Breast epithelium (tissue), 4 donors: ENCODE results near the gene CHCHD6. TPM values are rescaled to one million over a fixed set of nuclear protein-coding genes. Genes with fewer than 3 reads are reported as not detected.

Experiments used
- DNase-seq, 2 donors: peaks; one replicate each; pipeline ENCODE4 v3.0.0-alpha.2; 2019; ENCODE audit warnings: low spot score in 2 of 2
- H3K27ac ChIP-seq, 2 donors: fragments of 200-600 bp; sonication (generic) in 1 of 2; one replicate each; pipeline ENCODE4 v1.5.1; 2016 to 2019; ENCODE audit warnings: mild to moderate bottlenecking in 1 of 2
- H3K27me3 ChIP-seq, 2 donors: fragments of 200-600 bp; sonication (generic) in 1 of 2; one replicate each; pipeline versions ENCODE4 v1.5.1 to v1.6.0; 2017 to 2019; ENCODE audit warnings: control low read depth in 1 of 2, mild to moderate bottlenecking in 1 of 2
- H3K36me3 ChIP-seq: fragments of 200-600 bp; one replicate; pipeline ENCODE4 v1.5.1; 2019
- H3K4me1 ChIP-seq, 2 donors: fragments of 200-600 bp; sonication (generic); one replicate each; pipeline ENCODE4 v1.5.1; 2016 to 2019; ENCODE audit warnings: control low read depth in 1 of 2
- H3K4me3 ChIP-seq, 3 donors: fragments of 200-600 bp; sonication (generic); 1 replicate in 2 of 3; 2 replicates in 1 of 3; pipeline ENCODE4 v1.5.1; 2016 to 2019; ENCODE audit warnings: mild to moderate bottlenecking in 3 of 3, moderate library complexity in 2 of 3
- H3K9me3 ChIP-seq, 2 donors: fragments of 200-600 bp; sonication (generic) in 1 of 2; one replicate each; pipeline ENCODE4 v1.5.1; 2016 to 2019; ENCODE audit warnings: control low read depth in 1 of 2
- POLR2A ChIP-seq: fragments of 450-650 bp; IDR thresholded peaks from one replicate; pipeline ENCODE4 v1.6.1; 2016; ENCODE audit warnings: antibody characterized with exemption, mild to moderate bottlenecking, moderate library complexity
- POLR2AphosphoS5 ChIP-seq, 3 donors: sonication (generic); formaldehyde crosslinking; IDR thresholded peaks; one replicate each; pipeline ENCODE4 v1.6.1; 2017; ENCODE audit warnings: antibody characterized with exemption in 3 of 3
- intact Hi-C: fragments of 100-400 bp; cut with DNase I; formaldehyde crosslinking; loops from one replicate; pipeline ENCODE4 v1.15.1; 2023; ENCODE audit warnings: low total_unique reads
- total RNA-seq, 3 donors: library from RNA; depleted of rRNA; stranded (reverse); fragments of >200 nt; gene quantifications; one replicate each; pipeline ENCODE4 v1.1.0, GENCODE V29; 2016
- TF ChIP-seq, protein P1 (sequence below), 3 donors: fragments of 450-650 bp; IDR thresholded peaks; one replicate each; pipeline ENCODE4 v1.5.1; 2016 to 2017; ENCODE audit warnings: antibody characterized with exemption in 3 of 3, mild to moderate bottlenecking in 3 of 3, moderate library complexity in 3 of 3

CHCHD6 gene
- total RNA-seq, 3 donors from 2014 or later: 12.2 to 21.2 (median 19.3) TPM

DNA sequence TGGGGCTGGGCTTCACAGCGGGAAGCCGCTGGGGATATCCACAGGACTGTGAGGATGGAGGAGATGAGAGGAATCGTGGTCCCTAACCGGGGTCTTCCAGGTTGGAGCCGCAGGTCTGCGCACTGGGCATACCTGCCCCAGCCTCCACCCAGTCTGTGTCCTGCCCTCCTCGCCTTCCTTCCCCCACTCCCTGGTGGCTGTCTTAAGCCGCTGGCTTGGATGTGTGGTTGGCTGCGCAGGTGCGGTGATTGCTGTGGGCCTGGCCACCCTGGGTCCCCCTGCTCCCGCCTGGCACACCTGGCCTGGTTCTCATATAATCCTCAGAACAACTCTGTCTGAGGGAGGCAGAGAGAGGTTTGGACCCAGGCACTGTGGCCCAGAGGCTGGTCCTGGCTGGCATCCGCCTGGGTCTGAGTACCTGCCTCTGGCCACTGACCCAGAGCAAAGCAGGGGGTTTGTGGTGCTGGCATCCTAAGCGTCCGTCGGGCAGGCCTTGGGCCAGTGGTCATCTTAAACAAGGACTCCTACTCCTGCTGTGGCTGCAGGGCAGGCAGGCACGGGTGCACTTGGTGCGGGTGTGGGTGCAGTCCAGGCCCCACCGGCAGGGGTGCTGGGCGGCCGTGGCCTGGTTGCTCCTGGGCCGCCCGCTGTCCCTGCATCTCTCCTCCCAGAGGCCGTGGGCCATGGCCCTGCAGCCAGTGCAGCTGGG lies 297.6 kb downstream of the CHCHD6 start:
- H3K27me3 ChIP-seq: no peaks in the 10 kb centered on the region
- no peaks in the 10 kb centered on the region for H3K36me3 ChIP-seq
- no peaks in the 10 kb centered on the region for H3K9me3 ChIP-seq
- peak overlapping the region; percentile 70 to 93 for H3K27ac ChIP-seq
- H3K4me1 ChIP-seq: peaks cover 19 to 23% of the 10 kb centered on the region in 2 donors
- DNase-seq: no peak
- H3K4me3 ChIP-seq: peak overlapping the region in 1 of 3 donors; percentile 51
- intact Hi-C loops: no loop called here
- TF ChIP-seq POLR2A: no peak
- TF ChIP-seq, protein P1, sequence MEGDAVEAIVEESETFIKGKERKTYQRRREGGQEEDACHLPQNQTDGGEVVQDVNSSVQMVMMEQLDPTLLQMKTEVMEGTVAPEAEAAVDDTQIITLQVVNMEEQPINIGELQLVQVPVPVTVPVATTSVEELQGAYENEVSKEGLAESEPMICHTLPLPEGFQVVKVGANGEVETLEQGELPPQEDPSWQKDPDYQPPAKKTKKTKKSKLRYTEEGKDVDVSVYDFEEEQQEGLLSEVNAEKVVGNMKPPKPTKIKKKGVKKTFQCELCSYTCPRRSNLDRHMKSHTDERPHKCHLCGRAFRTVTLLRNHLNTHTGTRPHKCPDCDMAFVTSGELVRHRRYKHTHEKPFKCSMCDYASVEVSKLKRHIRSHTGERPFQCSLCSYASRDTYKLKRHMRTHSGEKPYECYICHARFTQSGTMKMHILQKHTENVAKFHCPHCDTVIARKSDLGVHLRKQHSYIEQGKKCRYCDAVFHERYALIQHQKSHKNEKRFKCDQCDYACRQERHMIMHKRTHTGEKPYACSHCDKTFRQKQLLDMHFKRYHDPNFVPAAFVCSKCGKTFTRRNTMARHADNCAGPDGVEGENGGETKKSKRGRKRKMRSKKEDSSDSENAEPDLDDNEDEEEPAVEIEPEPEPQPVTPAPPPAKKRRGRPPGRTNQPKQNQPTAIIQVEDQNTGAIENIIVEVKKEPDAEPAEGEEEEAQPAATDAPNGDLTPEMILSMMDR (IDR thresholded peaks at IDR 0.05): peak in 1 of 3 donors; percentile 16

DNA sequence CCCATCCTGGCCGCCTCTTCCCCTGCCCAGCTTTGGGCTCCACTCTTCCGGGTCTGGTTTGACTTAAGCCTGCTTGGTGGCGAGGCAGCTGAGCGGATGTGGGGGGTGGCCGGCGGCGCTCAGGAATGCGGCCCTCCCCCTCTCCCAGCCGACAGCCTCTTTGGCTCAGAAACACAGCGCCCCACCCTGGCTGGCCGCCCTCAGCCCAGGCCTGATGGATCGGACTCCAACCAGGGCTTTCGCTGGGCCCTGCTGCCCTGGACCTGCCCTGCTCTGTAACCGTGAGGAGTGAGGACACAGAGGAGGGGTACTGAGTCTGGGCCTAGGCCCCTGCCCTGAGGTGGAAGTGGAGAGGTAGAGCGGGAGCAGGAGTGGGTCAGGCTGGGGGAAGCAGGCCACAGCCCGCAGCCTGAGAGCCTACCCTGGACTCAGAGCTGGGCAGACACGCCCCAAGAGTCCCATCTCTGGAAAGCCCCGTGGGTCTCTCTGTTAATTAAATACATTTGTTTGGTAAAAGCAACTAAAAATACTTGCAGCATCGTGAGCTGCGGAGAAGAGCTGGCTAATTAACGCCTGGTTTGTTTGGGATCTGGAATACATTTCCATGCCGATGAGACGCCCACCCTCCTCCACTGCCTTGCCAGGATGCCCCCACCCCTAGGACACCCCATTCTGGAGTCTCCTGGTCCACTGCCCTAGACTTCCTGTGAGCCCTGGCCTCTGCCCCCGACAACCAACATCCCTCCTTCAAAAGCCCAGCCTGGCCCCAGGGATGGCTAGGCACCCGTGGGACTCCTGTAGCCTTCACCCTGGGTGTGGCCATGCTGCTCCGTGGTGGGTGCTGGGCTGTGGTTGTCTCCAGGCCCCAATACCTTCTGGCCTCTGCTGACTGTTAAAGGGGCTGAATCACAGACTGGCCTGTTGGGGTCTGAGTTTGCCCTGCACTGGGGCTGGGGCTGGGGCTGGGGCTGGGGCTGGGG lies 298.4 kb downstream of the CHCHD6 start:
- Histone ChIP-seq H3K27ac (peak overlapping the region; percentile 70 to 93), H3K4me1 (peaks cover 19 to 20% of the 10 kb centered on the region in 2 donors), H3K4me3 (peak overlapping the region in 1 of 3 donors; percentile 51), H3K9me3 (no peaks in the 10 kb centered on the region), H3K27me3 (no peaks in the 10 kb centered on the region), H3K36me3 (no peaks in the 10 kb centered on the region)
- peak; percentile 74 to 81 for DNase-seq
- intact Hi-C loops: no loop called here
- TF ChIP-seq, protein P1 (IDR thresholded peaks at IDR 0.05): no peak
- TF ChIP-seq POLR2AphosphoS5 (IDR thresholded peaks at IDR 0.05): peak in 2 of 3 donors; percentile 33 to 52

DNA sequence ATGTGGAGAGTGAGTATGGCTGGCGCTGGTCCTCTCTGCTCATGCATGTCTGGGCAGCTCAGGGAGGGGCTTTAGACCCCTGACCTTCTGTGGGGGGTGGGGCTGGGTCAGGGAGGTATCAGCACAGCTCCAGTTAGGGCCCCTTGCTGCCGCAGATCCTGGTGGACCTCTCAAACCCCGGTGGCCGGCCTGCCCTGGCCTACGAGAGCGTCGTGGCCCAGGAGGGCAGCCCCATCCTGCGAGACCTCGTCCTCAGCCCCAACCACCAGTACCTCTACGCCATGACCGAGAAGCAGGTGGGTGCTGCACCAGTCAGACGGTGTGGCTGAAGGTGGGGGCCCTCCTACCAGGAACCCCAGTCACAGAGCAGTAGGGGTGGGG lies 299.1 kb downstream of the CHCHD6 start:
- Histone ChIP-seq H3K4me3 (peak overlapping the region in 1 of 3 donors; percentile 51), H3K27ac (peak overlapping the region; percentile 70 to 93), H3K9me3 (no peaks in the 10 kb centered on the region), H3K27me3 (no peaks in the 10 kb centered on the region), H3K4me1 (peaks cover 19 to 20% of the 10 kb centered on the region in 2 donors), H3K36me3 (no peaks in the 10 kb centered on the region)
- intact Hi-C loops: no loop called here
- TF ChIP-seq, protein P1 (IDR thresholded peaks at IDR 0.05): no peak
- no peak for TF ChIP-seq POLR2A
- TF ChIP-seq POLR2AphosphoS5 (IDR thresholded peaks at IDR 0.05): no peak
- no peak for DNase-seq

DNA sequence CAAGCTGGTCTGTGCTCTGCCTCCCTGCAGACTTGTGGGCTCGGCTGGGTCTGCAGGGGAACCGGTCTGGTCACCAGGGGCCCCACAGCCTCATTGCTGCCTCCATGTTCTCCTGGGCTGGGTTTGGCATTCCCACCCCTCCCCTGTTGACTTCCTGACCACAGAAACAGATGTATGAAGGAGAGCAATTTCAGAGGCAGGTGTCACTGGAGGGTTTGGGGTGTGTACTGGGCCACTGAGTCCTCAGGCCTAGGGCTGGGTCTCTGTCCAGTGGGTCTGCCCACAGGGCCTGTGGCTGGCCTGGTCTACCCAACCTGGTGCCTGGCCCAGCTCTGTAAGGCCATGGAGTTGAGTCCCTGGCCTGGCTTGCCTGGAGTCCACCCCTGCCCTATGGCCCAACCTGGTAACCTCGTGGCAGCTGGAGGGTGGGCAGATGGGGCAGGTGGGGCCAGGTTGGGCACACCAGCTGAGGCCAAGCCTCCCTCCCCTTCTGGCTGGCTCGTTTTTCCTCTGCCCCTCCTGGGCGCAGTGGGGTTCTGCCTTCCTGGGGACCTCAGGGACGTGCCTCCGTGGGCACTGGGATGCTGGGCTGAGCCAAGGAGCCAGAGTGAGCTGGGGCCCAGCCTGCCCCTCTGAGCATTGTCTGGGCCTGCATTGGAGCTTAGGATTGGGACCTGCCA lies 299.7 kb downstream of the CHCHD6 start:
- intact Hi-C loops: no loop called here
- Histone ChIP-seq H3K4me1 (peaks cover 18 to 19% of the 10 kb centered on the region in 2 donors), H3K27ac (peak overlapping the region in 1 of 2 donors; percentile 93), H3K27me3 (no peaks in the 10 kb centered on the region), H3K9me3 (no peaks in the 10 kb centered on the region), H3K4me3 (no peak overlapping the region), H3K36me3 (no peaks in the 10 kb centered on the region)
- no peak for DNase-seq
- TF ChIP-seq, protein P1 (IDR thresholded peaks at IDR 0.05): no peak
- no peak for TF ChIP-seq POLR2A
- TF ChIP-seq POLR2AphosphoS5 (IDR thresholded peaks at IDR 0.05): no peak
